ENCODE measurements around the gene CYP2C9. TPM values are rescaled to one million over a fixed set of nuclear protein-coding genes. Genes with fewer than 3 reads are reported as not detected.
"Not testable (repeated sequence)": the region's sequence is repeated elsewhere in the genome, so short reads cannot be mapped to it uniquely, and the experiment has no call there.

Gene CYP2C9
- not detected for polyA plus RNA-seq (2012; ENCODE audit: missing spikeins)

DNA sequence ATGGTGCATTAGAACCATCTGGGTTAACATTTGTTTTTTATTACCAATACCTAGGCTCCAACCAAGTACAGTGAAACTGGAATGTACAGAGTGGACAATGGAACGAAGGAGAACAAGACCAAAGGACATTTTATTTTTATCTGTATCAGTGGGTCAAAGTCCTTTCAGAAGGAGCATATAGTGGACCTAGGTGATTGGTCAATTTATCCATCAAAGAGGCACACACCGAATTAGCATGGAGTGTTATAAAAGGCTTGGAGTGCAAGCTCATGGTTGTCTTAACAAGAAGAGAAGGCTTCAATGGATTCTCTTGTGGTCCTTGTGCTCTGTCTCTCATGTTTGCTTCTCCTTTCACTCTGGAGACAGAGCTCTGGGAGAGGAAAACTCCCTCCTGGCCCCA, at the start of gene CYP2C9:
Gene CYP2C9, plus strand, starts transcription at position 276 of the 400 bp plus-strand sequence. Its CDS starts 25 bp downstream, at position 301.
- FAIRE-seq, result no peak
- DNase-seq (ENCODE audit: insufficient read length), result no peak
- TF ChIP-seq POLR2A (IDR thresholded peaks at IDR 0.05; ENCODE audit: low read depth, low read length) (no peak), TAF1 (IDR thresholded peaks at IDR 0.05; ENCODE audit: borderline replicate concordance, low read depth, low read length) (no peak), POLR2AphosphoS5 (IDR thresholded peaks at IDR 0.05; ENCODE audit: low read depth, low read length) (no peak)

GRCh38 chr10:94889123-94889522, 49.3 kb upstream of the CYP2C9 start:
- no peak for FAIRE-seq
- TF ChIP-seq POLR2A (IDR thresholded peaks at IDR 0.05; ENCODE audit: low read depth, low read length) (no peak), TAF1 (IDR thresholded peaks at IDR 0.05; ENCODE audit: borderline replicate concordance, low read depth, low read length) (no peak), POLR2AphosphoS5 (IDR thresholded peaks at IDR 0.05; ENCODE audit: low read depth, low read length) (no peak)
- no peak for DNase-seq (ENCODE audit: insufficient read length)

- FAIRE-seq, result no peak
- TF ChIP-seq TAF1 (IDR thresholded peaks at IDR 0.05; ENCODE audit: borderline replicate concordance, low read depth, low read length) (no peak), POLR2A (IDR thresholded peaks at IDR 0.05; ENCODE audit: low read depth, low read length) (no peak), POLR2AphosphoS5 (IDR thresholded peaks at IDR 0.05; ENCODE audit: low read depth, low read length) (no peak)
- DNase-seq (ENCODE audit: insufficient read length), result no peak
Observed at GRCh38 chr10:94890264-94891022, 48.0 kb upstream of the CYP2C9 start.

- not testable (repeated sequence) for FAIRE-seq; DNase-seq (ENCODE audit: insufficient read length)
Observed at GRCh38 chr10:94898414-94898813, 40.0 kb upstream of the CYP2C9 start.

GRCh38 chr10:94902080-94902479, 36.4 kb upstream of the CYP2C9 start:
- TF ChIP-seq TAF1 (IDR thresholded peaks at IDR 0.05; ENCODE audit: borderline replicate concordance, low read depth, low read length) (no peak), POLR2A (IDR thresholded peaks at IDR 0.05; ENCODE audit: low read depth, low read length) (no peak), POLR2AphosphoS5 (IDR thresholded peaks at IDR 0.05; ENCODE audit: low read depth, low read length) (no peak)
- DNase-seq (ENCODE audit: insufficient read length) (no peak), FAIRE-seq (no peak)

DNA sequence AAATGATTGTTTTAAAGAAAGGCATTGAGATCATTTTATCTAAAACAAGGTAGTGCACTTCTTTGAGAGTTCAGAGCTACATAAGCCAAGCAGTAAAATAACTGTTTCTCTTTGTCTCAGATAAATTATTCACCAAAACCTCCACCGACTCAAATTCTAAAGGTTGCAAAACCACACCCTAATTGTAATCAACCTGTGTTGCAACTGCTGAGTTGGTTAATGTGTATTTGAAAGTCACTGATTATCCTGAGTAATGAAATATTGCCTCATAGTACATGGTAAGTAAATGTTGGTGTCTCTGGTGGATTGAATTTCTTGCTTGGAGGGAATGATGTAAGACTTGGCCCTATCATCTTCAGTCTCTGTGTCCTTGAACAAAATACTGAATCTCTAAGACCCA, 35.9 kb upstream of the CYP2C9 start:
- DNase-seq (ENCODE audit: insufficient read length) (no peak), FAIRE-seq (no peak)
- TF ChIP-seq POLR2A (IDR thresholded peaks at IDR 0.05; ENCODE audit: low read depth, low read length), result no peak
- TF ChIP-seq POLR2AphosphoS5 (IDR thresholded peaks at IDR 0.05; ENCODE audit: low read depth, low read length), result no peak
- no peak for TF ChIP-seq TAF1 (IDR thresholded peaks at IDR 0.05; ENCODE audit: borderline replicate concordance, low read depth, low read length)

DNA sequence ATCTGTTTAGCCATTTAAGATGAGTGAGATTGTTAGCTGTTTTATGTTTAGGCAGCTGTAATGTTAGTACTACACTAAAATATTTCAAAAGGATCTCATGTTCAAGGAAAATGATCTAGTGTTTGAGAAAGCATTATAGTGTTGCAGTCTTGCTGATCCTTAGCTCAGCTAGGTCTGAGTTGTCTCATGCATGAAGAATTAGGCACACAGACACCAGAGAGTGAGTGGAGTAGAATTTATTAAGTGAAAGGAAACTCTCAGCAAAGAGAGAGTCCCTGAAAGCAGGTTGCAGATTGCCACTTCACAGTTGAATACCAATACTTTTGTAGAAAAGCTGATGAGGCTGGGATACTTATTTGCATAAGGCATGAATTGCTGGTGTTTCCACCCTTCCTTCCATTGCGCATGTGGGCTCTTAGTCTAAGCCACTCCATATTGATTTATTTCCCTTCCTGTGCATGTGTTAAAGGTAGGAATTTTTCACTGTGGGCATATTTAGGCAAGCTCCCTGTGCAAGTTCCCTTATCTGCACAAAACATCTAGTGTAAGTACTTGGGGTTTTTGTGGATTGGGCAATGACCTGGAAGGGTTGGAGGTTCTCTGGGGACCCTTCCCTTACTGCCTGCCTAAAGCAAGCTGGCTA, 33.8 kb upstream of the CYP2C9 start:
- FAIRE-seq, result peak; percentile 54

DNA sequence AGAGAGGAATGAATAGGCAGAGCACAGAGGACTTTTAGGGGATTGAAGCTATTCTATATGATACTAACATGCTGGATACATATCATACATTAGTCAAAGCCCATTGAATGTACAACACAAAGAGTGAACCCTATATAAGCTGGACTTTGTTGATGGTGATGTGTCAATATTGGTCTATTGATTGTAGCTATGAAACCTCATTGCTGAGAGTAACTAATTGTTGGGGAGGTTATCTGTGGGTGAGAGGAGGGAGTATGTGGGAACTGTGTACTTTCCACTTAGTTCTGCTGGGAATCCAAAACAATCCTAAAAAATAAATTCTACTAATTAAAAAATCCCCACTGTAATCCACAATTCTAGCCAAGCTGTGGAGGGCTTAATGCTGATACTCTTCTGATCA, 22.0 kb upstream of the CYP2C9 start:
- DNase-seq (ENCODE audit: insufficient read length) (no peak), FAIRE-seq (no peak)
- TF ChIP-seq POLR2A (IDR thresholded peaks at IDR 0.05; ENCODE audit: low read depth, low read length) (no peak), TAF1 (IDR thresholded peaks at IDR 0.05; ENCODE audit: borderline replicate concordance, low read depth, low read length) (no peak), POLR2AphosphoS5 (IDR thresholded peaks at IDR 0.05; ENCODE audit: low read depth, low read length) (no peak)

More for the DNA sequence above, 33.8 kb upstream of the CYP2C9 start:
- DNase-seq (ENCODE audit: insufficient read length), result not testable (repeated sequence)

DNA sequence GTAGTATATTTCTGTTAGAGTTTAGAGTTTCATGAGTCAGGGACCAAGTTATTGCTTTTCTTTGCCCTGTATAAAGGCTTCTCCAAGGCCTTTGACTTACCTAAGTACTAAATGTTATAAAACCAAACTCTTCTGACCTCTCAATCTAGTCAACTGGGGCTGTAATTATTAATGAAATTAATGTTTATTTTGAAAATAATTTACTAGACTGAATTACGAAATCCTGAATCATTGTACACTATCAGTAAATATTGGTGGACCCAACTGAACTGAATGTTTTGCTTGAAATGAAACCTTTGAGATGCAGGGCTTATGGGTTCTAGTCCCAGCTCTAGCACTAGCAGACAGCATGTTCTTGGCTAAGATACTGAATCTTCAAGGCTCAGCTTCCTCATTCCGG, 1.7 kb upstream of the CYP2C9 start:
- DNase-seq (ENCODE audit: insufficient read length) (no peak), FAIRE-seq (no peak)
- TF ChIP-seq TAF1 (IDR thresholded peaks at IDR 0.05; ENCODE audit: borderline replicate concordance, low read depth, low read length) (no peak), POLR2AphosphoS5 (IDR thresholded peaks at IDR 0.05; ENCODE audit: low read depth, low read length) (no peak), POLR2A (IDR thresholded peaks at IDR 0.05; ENCODE audit: low read depth, low read length) (no peak)

GRCh38 chr10:94943432-94944103, 5.1 kb downstream of the CYP2C9 start:
- DNase-seq (ENCODE audit: insufficient read length); FAIRE-seq: not testable (repeated sequence)

DNA sequence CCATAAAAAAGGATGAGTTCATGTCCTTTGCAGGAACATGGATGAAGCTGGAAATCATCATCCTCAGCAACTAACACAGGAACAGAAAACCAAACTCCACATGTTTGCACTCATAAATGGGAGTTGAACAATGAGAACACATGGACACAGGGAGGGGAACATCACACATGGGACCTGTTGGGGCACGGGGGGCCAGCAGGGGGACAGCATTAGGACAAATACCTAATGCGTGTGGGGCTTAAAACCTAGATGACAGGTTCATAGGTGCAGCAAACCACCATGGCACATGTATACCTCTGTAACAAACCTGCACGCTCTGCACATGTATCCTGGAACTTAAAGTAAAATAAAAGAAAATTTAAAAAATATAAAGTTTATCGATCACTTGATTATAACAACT, 7.7 kb downstream of the CYP2C9 start:
- DNase-seq (ENCODE audit: insufficient read length); FAIRE-seq: not testable (repeated sequence)

GRCh38 chr10:94963901-94964300, 25.4 kb downstream of the CYP2C9 start:
- DNase-seq (ENCODE audit: insufficient read length) (no peak), FAIRE-seq (peak; percentile 75)
- no peak for TF ChIP-seq POLR2A (IDR thresholded peaks at IDR 0.05; ENCODE audit: low read depth, low read length)
- no peak for TF ChIP-seq TAF1 (IDR thresholded peaks at IDR 0.05; ENCODE audit: borderline replicate concordance, low read depth, low read length)
- no peak for TF ChIP-seq POLR2AphosphoS5 (IDR thresholded peaks at IDR 0.05; ENCODE audit: low read depth, low read length)
